SK-N-SH treated with all-trans-retinoic acid at 6 μM for 48 hours (cell line): ENCODE measurements around the gene BRINP3.

ENCODE experiments used
- ATAC-seq: fragments of 200-7000 bp; cut with Tn5 transposase; 3 replicates; pipeline ENCODE4 v1.9.1; 2020; ENCODE audit warnings: mild to moderate bottlenecking, moderate library complexity
- ARNTL ChIP-seq: fragments of 450-650 bp; formaldehyde crosslinking; IDR thresholded peaks from 2 replicates; pipeline ENCODE4 v1.5.0; 2020; ENCODE audit warnings: low read depth, mild to moderate bottlenecking, moderate library complexity, borderline replicate concordance
- BACH2 ChIP-seq: fragments of 250-450 bp; sonication (Bioruptor Pico); IDR thresholded peaks from 2 replicates; pipeline ENCODE4 v1.9.0; 2021; ENCODE audit warnings: mild to moderate bottlenecking, borderline replicate concordance
- CSDC2 ChIP-seq: fragments of 250-450 bp; sonication (Bioruptor Pico); IDR thresholded peaks from 2 replicates; pipeline ENCODE4 v1.5.0; 2020; ENCODE audit warnings: mild to moderate bottlenecking, moderate library complexity
- ESRRG ChIP-seq: fragments of 250-450 bp; sonication (Bioruptor Pico); IDR thresholded peaks from 2 replicates; pipeline ENCODE4 v1.6.1; 2021; ENCODE audit warnings: mild to moderate bottlenecking
- GLIS3 ChIP-seq: fragments of 250-450 bp; sonication (Bioruptor Pico); IDR thresholded peaks from 2 replicates; pipeline ENCODE4 v1.5.0; 2020; ENCODE audit warnings: mild to moderate bottlenecking, moderate library complexity
- OSR1 ChIP-seq: fragments of 250-450 bp; sonication (Bioruptor Pico); IDR thresholded peaks from 2 replicates; pipeline ENCODE4 v1.8.0; 2022; ENCODE audit warnings: moderate library complexity, mild to moderate bottlenecking, inconsistent platforms
- PPARA ChIP-seq: fragments of 250-450 bp; sonication (Bioruptor Pico); IDR thresholded peaks from 2 replicates; pipeline ENCODE4 v1.5.0; 2020; ENCODE audit warnings: mild to moderate bottlenecking, borderline replicate concordance
- RARB ChIP-seq: fragments of 250-450 bp; sonication (Bioruptor Pico); IDR thresholded peaks from 2 replicates; pipeline ENCODE4 v1.8.0; 2021; ENCODE audit warnings: mild to moderate bottlenecking, moderate library complexity
- SNAI2 ChIP-seq: fragments of 250-450 bp; sonication (Bioruptor Pico); IDR thresholded peaks from 2 replicates; pipeline ENCODE4 v1.5.0; 2020; ENCODE audit warnings: mild to moderate bottlenecking, moderate library complexity
- TCF4 ChIP-seq: fragments of 250-450 bp; sonication (Bioruptor Pico); IDR thresholded peaks from 2 replicates; pipeline ENCODE4 v1.8.0; 2021; ENCODE audit warnings: mild to moderate bottlenecking, moderate library complexity, borderline replicate concordance
- TOX ChIP-seq: fragments of 250-450 bp; sonication (Bioruptor Pico); IDR thresholded peaks from 2 replicates; pipeline ENCODE4 v1.8.0; 2021; ENCODE audit warnings: mild to moderate bottlenecking, moderate library complexity, borderline replicate concordance
- ZC3H10 ChIP-seq: fragments of 250-450 bp; sonication (Bioruptor Pico); IDR thresholded peaks from 2 replicates; pipeline ENCODE4 v1.5.1; 2021; ENCODE audit warnings: mild to moderate bottlenecking, moderate library complexity
- ZFP3 ChIP-seq: fragments of 250-450 bp; sonication (Bioruptor Pico); IDR thresholded peaks from 2 replicates; pipeline ENCODE4 v1.5.0; 2020; ENCODE audit warnings: mild to moderate bottlenecking, moderate library complexity
- ZNF565 ChIP-seq: fragments of 450-650 bp; formaldehyde crosslinking; conservative IDR thresholded peaks from 2 replicates; pipeline ENCODE4 v1.5.0; 2020; ENCODE audit warnings: low read depth, mild to moderate bottlenecking, moderate library complexity
- ZNF70 ChIP-seq: fragments of 450-650 bp; formaldehyde crosslinking; IDR thresholded peaks from 2 replicates; pipeline ENCODE4 v1.5.0; 2020; ENCODE audit warnings: mild to moderate bottlenecking, moderate library complexity
- TF ChIP-seq, protein P1 (sequence below): fragments of 250-450 bp; sonication (Bioruptor Pico); IDR thresholded peaks from 2 replicates; pipeline ENCODE4 v1.5.0; 2020; ENCODE audit warnings: mild to moderate bottlenecking, moderate library complexity
- TF ChIP-seq, protein P2 (sequence below): fragments of 250-450 bp; sonication (Bioruptor Pico); IDR thresholded peaks from 2 replicates; pipeline ENCODE4 v1.5.1; 2021; ENCODE audit warnings: mild to moderate bottlenecking, moderate library complexity
- TF ChIP-seq, protein P3 (sequence below): fragments of 250-450 bp; sonication (Bioruptor Pico); IDR thresholded peaks from 2 replicates; pipeline ENCODE4 v1.8.0; 2020; ENCODE audit warnings: mild to moderate bottlenecking, moderate library complexity, borderline replicate concordance
- TF ChIP-seq, protein P4 (sequence below): fragments of 250-450 bp; sonication (Bioruptor Pico); IDR thresholded peaks from 2 replicates; pipeline ENCODE4 v1.5.1; 2020; ENCODE audit warnings: low read depth, mild to moderate bottlenecking, moderate library complexity
- TF ChIP-seq, protein P5 (sequence below): fragments of 250-450 bp; sonication (Bioruptor Pico); IDR thresholded peaks from 2 replicates; pipeline ENCODE4 v1.8.0; 2021; ENCODE audit warnings: low read depth, mild to moderate bottlenecking, moderate library complexity, borderline replicate concordance

The BRINP3 gene

DNA sequence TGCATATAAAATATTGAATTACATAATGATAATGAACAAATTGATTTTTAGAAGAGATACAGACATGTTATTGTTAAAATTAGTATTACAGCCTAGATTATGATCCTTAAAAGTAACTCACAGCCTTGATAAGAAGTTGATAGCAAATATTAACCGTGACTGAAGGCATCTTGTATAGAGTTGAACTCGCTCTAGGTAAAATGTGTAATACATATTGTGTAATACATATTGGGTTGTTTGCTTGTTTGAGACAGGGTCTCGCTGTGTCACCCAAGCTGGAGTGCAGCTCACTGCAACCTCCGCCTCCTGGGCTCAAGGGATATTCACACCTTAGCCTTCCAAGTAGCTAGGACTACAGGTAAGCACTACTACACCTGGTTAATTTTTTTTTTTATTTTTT, 269.9 kb downstream of the BRINP3 start:
- TF ChIP-seq ESRRG (CRISPR knock-in tag) = no peak
- ATAC-seq = no peak

DNA sequence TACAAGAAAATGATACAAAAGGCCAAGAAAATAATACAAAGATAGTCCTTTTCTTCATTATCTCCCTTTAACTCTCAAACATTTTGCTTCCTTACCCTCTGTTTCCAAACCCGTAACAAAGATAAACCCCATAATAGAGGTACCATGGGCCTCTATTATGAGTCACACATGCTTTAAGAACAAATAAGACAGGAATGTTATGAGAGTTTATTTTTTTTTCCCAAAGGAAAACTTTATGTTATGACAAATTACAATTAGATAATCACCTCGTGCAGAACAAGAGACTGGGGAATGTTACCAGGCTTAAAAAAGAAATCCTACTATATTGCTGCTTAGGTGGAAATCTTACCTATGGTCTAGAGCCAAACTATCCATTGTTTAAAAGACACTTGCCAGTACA, 272.0 kb downstream of the BRINP3 start:
- no peak for ATAC-seq
- TF ChIP-seq, protein P1, sequence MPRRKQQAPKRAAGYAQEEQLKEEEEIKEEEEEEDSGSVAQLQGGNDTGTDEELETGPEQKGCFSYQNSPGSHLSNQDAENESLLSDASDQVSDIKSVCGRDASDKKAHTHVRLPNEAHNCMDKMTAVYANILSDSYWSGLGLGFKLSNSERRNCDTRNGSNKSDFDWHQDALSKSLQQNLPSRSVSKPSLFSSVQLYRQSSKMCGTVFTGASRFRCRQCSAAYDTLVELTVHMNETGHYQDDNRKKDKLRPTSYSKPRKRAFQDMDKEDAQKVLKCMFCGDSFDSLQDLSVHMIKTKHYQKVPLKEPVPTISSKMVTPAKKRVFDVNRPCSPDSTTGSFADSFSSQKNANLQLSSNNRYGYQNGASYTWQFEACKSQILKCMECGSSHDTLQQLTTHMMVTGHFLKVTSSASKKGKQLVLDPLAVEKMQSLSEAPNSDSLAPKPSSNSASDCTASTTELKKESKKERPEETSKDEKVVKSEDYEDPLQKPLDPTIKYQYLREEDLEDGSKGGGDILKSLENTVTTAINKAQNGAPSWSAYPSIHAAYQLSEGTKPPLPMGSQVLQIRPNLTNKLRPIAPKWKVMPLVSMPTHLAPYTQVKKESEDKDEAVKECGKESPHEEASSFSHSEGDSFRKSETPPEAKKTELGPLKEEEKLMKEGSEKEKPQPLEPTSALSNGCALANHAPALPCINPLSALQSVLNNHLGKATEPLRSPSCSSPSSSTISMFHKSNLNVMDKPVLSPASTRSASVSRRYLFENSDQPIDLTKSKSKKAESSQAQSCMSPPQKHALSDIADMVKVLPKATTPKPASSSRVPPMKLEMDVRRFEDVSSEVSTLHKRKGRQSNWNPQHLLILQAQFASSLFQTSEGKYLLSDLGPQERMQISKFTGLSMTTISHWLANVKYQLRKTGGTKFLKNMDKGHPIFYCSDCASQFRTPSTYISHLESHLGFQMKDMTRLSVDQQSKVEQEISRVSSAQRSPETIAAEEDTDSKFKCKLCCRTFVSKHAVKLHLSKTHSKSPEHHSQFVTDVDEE (CRISPR knock-in tag) = no peak
- no peak for TF ChIP-seq TOX (CRISPR knock-in tag)
- no peak for TF ChIP-seq RARB (CRISPR knock-in tag)
- no peak for TF ChIP-seq ZC3H10 (CRISPR knock-in tag)
- TF ChIP-seq ZNF70 (CRISPR knock-in tag) = no peak
- TF ChIP-seq, protein P2, sequence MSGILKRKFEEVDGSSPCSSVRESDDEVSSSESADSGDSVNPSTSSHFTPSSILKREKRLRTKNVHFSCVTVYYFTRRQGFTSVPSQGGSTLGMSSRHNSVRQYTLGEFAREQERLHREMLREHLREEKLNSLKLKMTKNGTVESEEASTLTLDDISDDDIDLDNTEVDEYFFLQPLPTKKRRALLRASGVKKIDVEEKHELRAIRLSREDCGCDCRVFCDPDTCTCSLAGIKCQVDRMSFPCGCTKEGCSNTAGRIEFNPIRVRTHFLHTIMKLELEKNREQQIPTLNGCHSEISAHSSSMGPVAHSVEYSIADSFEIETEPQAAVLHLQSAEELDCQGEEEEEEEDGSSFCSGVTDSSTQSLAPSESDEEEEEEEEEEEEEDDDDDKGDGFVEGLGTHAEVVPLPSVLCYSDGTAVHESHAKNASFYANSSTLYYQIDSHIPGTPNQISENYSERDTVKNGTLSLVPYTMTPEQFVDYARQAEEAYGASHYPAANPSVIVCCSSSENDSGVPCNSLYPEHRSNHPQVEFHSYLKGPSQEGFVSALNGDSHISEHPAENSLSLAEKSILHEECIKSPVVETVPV = no peak
- TF ChIP-seq, protein P3, sequence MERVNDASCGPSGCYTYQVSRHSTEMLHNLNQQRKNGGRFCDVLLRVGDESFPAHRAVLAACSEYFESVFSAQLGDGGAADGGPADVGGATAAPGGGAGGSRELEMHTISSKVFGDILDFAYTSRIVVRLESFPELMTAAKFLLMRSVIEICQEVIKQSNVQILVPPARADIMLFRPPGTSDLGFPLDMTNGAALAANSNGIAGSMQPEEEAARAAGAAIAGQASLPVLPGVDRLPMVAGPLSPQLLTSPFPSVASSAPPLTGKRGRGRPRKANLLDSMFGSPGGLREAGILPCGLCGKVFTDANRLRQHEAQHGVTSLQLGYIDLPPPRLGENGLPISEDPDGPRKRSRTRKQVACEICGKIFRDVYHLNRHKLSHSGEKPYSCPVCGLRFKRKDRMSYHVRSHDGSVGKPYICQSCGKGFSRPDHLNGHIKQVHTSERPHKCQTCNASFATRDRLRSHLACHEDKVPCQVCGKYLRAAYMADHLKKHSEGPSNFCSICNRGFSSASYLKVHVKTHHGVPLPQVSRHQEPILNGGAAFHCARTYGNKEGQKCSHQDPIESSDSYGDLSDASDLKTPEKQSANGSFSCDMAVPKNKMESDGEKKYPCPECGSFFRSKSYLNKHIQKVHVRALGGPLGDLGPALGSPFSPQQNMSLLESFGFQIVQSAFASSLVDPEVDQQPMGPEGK = no peak
- TF ChIP-seq, protein P4, sequence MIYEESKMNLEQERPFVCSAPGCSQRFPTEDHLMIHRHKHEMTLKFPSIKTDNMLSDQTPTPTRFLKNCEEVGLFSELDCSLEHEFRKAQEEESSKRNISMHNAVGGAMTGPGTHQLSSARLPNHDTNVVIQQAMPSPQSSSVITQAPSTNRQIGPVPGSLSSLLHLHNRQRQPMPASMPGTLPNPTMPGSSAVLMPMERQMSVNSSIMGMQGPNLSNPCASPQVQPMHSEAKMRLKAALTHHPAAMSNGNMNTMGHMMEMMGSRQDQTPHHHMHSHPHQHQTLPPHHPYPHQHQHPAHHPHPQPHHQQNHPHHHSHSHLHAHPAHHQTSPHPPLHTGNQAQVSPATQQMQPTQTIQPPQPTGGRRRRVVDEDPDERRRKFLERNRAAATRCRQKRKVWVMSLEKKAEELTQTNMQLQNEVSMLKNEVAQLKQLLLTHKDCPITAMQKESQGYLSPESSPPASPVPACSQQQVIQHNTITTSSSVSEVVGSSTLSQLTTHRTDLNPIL (CRISPR knock-in tag) = no peak
- TF ChIP-seq PPARA (CRISPR knock-in tag) = no peak
- no peak for TF ChIP-seq TCF4 (CRISPR knock-in tag)
- no peak for TF ChIP-seq ESRRG (CRISPR knock-in tag)
- TF ChIP-seq BACH2 (CRISPR knock-in tag) = no peak
- no peak for TF ChIP-seq ARNTL
- TF ChIP-seq, protein P5, sequence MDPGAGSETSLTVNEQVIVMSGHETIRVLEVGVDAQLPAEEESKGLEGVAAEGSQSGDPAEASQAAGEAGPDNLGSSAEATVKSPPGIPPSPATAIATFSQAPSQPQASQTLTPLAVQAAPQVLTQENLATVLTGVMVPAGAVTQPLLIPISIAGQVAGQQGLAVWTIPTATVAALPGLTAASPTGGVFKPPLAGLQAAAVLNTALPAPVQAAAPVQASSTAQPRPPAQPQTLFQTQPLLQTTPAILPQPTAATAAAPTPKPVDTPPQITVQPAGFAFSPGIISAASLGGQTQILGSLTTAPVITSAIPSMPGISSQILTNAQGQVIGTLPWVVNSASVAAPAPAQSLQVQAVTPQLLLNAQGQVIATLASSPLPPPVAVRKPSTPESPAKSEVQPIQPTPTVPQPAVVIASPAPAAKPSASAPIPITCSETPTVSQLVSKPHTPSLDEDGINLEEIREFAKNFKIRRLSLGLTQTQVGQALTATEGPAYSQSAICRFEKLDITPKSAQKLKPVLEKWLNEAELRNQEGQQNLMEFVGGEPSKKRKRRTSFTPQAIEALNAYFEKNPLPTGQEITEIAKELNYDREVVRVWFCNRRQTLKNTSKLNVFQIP (CRISPR knock-in tag) = no peak
- no peak for TF ChIP-seq OSR1 (CRISPR knock-in tag)
- no peak for TF ChIP-seq ZNF565 (CRISPR knock-in tag)
- TF ChIP-seq CSDC2 (CRISPR knock-in tag) = no peak
- no peak for TF ChIP-seq ZFP3 (CRISPR knock-in tag)

DNA sequence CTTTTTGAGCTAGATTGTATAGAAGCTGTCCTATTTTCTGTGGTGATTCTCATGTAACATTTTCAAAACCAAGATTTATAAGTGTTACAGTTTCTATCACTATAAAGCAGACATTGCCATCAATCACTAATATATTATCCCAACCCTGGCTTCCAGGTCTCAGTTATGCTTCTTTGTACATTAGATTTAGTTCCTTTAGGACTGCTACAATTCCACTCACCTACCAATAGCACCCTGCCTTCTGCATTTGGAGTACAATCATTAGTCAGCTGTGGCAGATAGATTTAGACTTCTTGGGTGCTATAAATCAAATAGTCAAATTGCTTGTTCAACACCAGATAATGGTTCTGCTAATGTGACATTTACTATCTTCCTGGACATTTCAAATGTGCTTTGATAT, 281.6 kb downstream of the BRINP3 start:
- ATAC-seq = no peak
- TF ChIP-seq ZNF565 (CRISPR knock-in tag) (no peak), PPARA (CRISPR knock-in tag) (no peak), GLIS3 (CRISPR knock-in tag) (no peak), ZFP3 (CRISPR knock-in tag) (no peak), CSDC2 (CRISPR knock-in tag) (no peak), OSR1 (CRISPR knock-in tag) (no peak), ZC3H10 (CRISPR knock-in tag) (no peak), RARB (CRISPR knock-in tag) (no peak), ESRRG (CRISPR knock-in tag) (no peak), SNAI2 (CRISPR knock-in tag) (no peak)
- TF ChIP-seq, protein P2 = no peak
- TF ChIP-seq, protein P1 (CRISPR knock-in tag) = no peak
- TF ChIP-seq, protein P4 (CRISPR knock-in tag) = no peak
- TF ChIP-seq, protein P5 (CRISPR knock-in tag) = no peak
